PFSK-1 (cell line): ENCODE data around the gene MUC2.

ENCODE experiments used
- POLR2AphosphoS5 ChIP-seq: IDR thresholded peaks from 2 replicates; pipeline ENCODE4 v1.6.1; 2012; ENCODE audit warnings: low read depth, mild to moderate bottlenecking, control low read depth, low read length, moderate library complexity
- TF ChIP-seq, protein P1 (sequence below), 2 experiments: IDR thresholded peaks; 2 replicates each; pipeline versions ENCODE4 v1.6.1 to v1.8.0; 2011 to 2012; ENCODE audit warnings: low read depth in 2 of 2, low read length in 2 of 2, control low read depth in 1 of 2, inconsistent platforms in 1 of 2, mild to moderate bottlenecking in 1 of 2, moderate library complexity in 1 of 2; ENCODE audit not compliant: insufficient read depth in 1 of 2

DNA sequence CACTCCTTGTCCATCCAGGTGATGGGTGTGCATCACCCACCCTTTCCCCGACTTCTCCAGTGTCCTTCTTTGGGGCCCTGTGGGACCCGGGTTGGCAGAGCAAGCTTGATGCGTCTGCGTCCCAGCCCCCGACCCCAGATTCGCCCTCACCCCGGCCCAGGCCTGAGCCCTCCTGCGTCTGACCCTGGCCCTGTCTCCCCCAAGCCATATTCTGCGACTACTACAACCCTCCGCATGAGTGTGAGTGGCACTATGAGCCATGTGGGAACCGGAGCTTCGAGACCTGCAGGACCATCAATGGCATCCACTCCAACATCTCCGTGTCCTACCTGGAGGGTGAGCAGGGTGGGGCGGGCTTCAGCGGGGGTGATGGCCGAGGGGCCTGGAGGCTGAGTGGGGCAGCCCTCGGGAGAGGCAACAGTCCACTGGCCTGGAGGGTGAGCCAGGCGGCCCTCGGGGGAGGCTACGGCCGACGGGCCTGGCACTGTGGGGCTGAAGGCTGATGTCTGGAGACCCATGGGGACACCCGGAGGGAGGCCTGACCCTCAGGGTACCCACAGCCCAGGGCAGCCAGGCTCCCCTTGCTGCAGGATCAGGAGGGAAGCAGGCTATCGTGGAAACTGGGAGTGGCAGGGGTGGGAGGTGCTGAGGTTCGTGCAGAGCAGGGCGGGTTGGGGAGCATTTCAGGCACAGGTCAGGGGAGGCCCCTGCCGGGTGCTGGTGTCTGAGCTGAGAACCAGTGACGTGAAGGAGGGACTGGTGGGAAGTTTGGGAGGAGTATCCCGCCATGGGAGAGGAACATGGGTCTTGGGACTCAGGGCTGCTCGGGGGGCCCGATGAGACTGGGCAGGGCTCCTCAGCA is 15.3 kb downstream of the MUC2 start:
- TF ChIP-seq POLR2AphosphoS5, result no peak
- TF ChIP-seq, protein P1, sequence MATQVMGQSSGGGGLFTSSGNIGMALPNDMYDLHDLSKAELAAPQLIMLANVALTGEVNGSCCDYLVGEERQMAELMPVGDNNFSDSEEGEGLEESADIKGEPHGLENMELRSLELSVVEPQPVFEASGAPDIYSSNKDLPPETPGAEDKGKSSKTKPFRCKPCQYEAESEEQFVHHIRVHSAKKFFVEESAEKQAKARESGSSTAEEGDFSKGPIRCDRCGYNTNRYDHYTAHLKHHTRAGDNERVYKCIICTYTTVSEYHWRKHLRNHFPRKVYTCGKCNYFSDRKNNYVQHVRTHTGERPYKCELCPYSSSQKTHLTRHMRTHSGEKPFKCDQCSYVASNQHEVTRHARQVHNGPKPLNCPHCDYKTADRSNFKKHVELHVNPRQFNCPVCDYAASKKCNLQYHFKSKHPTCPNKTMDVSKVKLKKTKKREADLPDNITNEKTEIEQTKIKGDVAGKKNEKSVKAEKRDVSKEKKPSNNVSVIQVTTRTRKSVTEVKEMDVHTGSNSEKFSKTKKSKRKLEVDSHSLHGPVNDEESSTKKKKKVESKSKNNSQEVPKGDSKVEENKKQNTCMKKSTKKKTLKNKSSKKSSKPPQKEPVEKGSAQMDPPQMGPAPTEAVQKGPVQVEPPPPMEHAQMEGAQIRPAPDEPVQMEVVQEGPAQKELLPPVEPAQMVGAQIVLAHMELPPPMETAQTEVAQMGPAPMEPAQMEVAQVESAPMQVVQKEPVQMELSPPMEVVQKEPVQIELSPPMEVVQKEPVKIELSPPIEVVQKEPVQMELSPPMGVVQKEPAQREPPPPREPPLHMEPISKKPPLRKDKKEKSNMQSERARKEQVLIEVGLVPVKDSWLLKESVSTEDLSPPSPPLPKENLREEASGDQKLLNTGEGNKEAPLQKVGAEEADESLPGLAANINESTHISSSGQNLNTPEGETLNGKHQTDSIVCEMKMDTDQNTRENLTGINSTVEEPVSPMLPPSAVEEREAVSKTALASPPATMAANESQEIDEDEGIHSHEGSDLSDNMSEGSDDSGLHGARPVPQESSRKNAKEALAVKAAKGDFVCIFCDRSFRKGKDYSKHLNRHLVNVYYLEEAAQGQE (IDR thresholded peaks at IDR 0.05; ENCODE audit: insufficient read depth in 1 of 2, low read depth in 2 of 2, low read length in 2 of 2), result no peak
